Lower lobe of right lung (tissue), 2 donors: ENCODE results near the gene ROPN1. TPM values are rescaled to one million over a fixed set of nuclear protein-coding genes. Genes with fewer than 3 reads are reported as not detected.
"Not testable (repeated sequence)": the region's sequence is repeated elsewhere in the genome, so short reads cannot be mapped to it uniquely, and the experiment has no call there.

Experiments used
- ATAC-seq, 2 donors: fragments of 200-7000 bp; cut with Tn5 transposase; one replicate each; pipeline ENCODE4 v1.9.1; 2020 to 2022; ENCODE audit warnings: mild to moderate bottlenecking in 2 of 2, moderate library complexity in 2 of 2
- DNase-seq: peaks from one replicate; pipeline ENCODE4 v3.0.0-alpha.2; 2020
- H3K27ac ChIP-seq: fragments of 200-600 bp; one replicate; pipeline ENCODE4 v1.8.0; 2022
- H3K27me3 ChIP-seq: fragments of 200-600 bp; one replicate; pipeline ENCODE4 v1.8.0; 2022; ENCODE audit warnings: low read depth
- H3K36me3 ChIP-seq: fragments of 200-600 bp; one replicate; pipeline ENCODE4 v1.8.0; 2022; ENCODE audit warnings: mild to moderate bottlenecking
- H3K4me1 ChIP-seq: fragments of 200-600 bp; one replicate; pipeline ENCODE4 v1.8.0; 2022
- H3K4me3 ChIP-seq: fragments of 200-600 bp; one replicate; pipeline ENCODE4 v1.8.0; 2022; ENCODE audit warnings: mild to moderate bottlenecking
- H3K9me3 ChIP-seq: fragments of 200-600 bp; one replicate; pipeline ENCODE4 v1.8.0; 2022
- intact Hi-C: fragments of 100-400 bp; cut with DNase I; formaldehyde crosslinking; loops from one replicate; pipeline ENCODE4 v1.11.0; 2022
- long read RNA-seq: library from polyadenylated mRNA; unstranded; transcript quantifications from one replicate; pipeline ENCODE4 v2.0.0, GENCODE V29; 2021
- total RNA-seq: library from RNA; stranded (reverse); fragmentation: NEBNext Ultra II Directional; extraction: Animal tissue kit (Norgen Biotek cat#: 25700); gene quantifications from one replicate; pipeline ENCODE4 v1.2.1, GENCODE V29; 2021
- TF ChIP-seq, protein P1 (sequence below): fragments of 200-600 bp; IDR thresholded peaks from one replicate; pipeline ENCODE4 v1.8.0; 2022; ENCODE audit warnings: antibody characterized with exemption, mild to moderate bottlenecking
- donor health status: DM: no; HTN: yes; CAD: no; lungs with severe emphysema.

The ROPN1 gene
- not detected for total RNA-seq
- long read RNA-seq, result 0 reads

- H3K9me3 ChIP-seq, DNase-seq, H3K36me3 ChIP-seq, H3K4me3 ChIP-seq, intact Hi-C loops, H3K4me1 ChIP-seq, H3K27me3 ChIP-seq, H3K27ac ChIP-seq: not testable (repeated sequence)
- ATAC-seq, result peak; percentile 92 to 96
Measured at GRCh38 chr3:123991730-123992588, at the start of gene ROPN1. Gene ROPN1, minus strand, starts transcription at chr3:123992124. Its CDS starts 11,643 bp downstream, at chr3:123980481.

GRCh38 chr3:124041553-124041952, 49.6 kb upstream of the ROPN1 start:
- H3K9me3 ChIP-seq, result peaks cover 5% of the 10 kb centered on the region
- H3K4me3 ChIP-seq, result no peak overlapping the region
- H3K27me3 ChIP-seq, result peaks cover 10% of the 10 kb centered on the region
- no peaks in the 10 kb centered on the region for H3K4me1 ChIP-seq
- TF ChIP-seq, protein P1, sequence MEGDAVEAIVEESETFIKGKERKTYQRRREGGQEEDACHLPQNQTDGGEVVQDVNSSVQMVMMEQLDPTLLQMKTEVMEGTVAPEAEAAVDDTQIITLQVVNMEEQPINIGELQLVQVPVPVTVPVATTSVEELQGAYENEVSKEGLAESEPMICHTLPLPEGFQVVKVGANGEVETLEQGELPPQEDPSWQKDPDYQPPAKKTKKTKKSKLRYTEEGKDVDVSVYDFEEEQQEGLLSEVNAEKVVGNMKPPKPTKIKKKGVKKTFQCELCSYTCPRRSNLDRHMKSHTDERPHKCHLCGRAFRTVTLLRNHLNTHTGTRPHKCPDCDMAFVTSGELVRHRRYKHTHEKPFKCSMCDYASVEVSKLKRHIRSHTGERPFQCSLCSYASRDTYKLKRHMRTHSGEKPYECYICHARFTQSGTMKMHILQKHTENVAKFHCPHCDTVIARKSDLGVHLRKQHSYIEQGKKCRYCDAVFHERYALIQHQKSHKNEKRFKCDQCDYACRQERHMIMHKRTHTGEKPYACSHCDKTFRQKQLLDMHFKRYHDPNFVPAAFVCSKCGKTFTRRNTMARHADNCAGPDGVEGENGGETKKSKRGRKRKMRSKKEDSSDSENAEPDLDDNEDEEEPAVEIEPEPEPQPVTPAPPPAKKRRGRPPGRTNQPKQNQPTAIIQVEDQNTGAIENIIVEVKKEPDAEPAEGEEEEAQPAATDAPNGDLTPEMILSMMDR, result no peak
- DNase-seq (no peak), ATAC-seq (no peak)
- no peak overlapping the region for H3K27ac ChIP-seq
- intact Hi-C loops, result no loop called here
- no peaks in the 10 kb centered on the region for H3K36me3 ChIP-seq

- intact Hi-C loops, result no loop called here
- no peak for DNase-seq
- H3K27me3 ChIP-seq, result peaks cover 32% of the 10 kb centered on the region
Measured at GRCh38 chr3:124037326-124037725, 45.4 kb upstream of the ROPN1 start.

DNA sequence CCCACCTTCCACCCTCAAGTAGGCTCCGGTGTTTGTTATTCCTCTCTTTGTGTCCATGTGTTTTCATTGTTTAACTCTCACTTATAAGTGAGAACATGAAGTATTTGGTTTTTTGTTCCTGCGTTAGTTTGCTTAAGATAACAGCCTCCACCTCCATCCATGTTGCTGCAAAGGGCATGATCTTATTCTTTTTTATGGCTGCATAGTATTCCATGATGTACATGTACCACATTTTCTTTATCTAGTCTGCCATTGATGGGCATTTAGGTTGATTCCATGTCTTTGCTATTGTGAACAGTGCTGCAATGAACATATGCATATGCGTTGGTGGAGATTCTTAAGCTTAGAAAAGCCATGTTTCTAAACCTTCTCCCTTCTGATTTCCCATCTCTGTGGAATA, 44.3 kb upstream of the ROPN1 start:
- ATAC-seq, H3K36me3 ChIP-seq, DNase-seq, H3K4me3 ChIP-seq, intact Hi-C loops, H3K27ac ChIP-seq, H3K4me1 ChIP-seq, H3K9me3 ChIP-seq: not testable (repeated sequence)
- peaks cover 32% of the 10 kb centered on the region for H3K27me3 ChIP-seq

More at GRCh38 chr3:124037326-124037725, 45.4 kb upstream of the ROPN1 start:
- Histone ChIP-seq H3K4me3 (no peak overlapping the region), H3K9me3 (peaks cover 5% of the 10 kb centered on the region), H3K4me1 (peaks cover 7% of the 10 kb centered on the region), H3K27ac (no peak overlapping the region), H3K36me3 (no peaks in the 10 kb centered on the region)
- ATAC-seq, result no peak
- TF ChIP-seq, protein P1, result no peak

GRCh38 chr3:124035463-124036121, 43.7 kb upstream of the ROPN1 start:
- Histone ChIP-seq H3K36me3 (no peaks in the 10 kb centered on the region), H3K4me1 (peaks cover 8% of the 10 kb centered on the region), H3K27ac (no peak overlapping the region), H3K27me3 (peaks cover 32% of the 10 kb centered on the region), H3K4me3 (no peak overlapping the region), H3K9me3 (peaks cover 5% of the 10 kb centered on the region)
- ATAC-seq (no peak), DNase-seq (no peak)
- intact Hi-C loops, result no loop called here
- TF ChIP-seq, protein P1, result no peak

DNA sequence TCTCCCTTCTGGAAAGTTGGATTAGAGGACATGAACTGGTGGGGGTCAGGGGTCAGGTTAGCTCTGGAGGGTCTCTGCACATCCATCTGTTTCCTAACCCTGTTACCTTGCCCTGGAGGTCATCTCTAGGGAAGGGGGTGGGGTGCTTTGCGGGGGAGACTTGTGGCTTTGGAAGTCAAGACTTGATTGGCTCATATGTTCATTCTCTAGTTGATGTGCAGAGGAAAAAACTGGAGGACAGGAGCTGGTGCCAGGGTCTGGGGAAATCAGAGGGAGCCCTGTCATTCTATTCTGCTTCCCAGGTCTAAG, 42.9 kb upstream of the ROPN1 start:
- ATAC-seq, result no peak
- peaks cover 5% of the 10 kb centered on the region for H3K9me3 ChIP-seq
- no peak overlapping the region for H3K27ac ChIP-seq
- H3K4me1 ChIP-seq, result peaks cover 8% of the 10 kb centered on the region
- DNase-seq, result no peak
- TF ChIP-seq, protein P1, result no peak
- peaks cover 32% of the 10 kb centered on the region for H3K27me3 ChIP-seq
- H3K36me3 ChIP-seq, result no peaks in the 10 kb centered on the region
- H3K4me3 ChIP-seq, result peak overlapping the region; percentile 69
- intact Hi-C loops, result no loop called here
